Breast epithelium (tissue), 4 donors: ENCODE measurements around the gene CYFIP1. TPM values are rescaled to one million over a fixed set of nuclear protein-coding genes. Genes with fewer than 3 reads are reported as not detected.

Source experiments
- DNase-seq, 2 donors: peaks; one replicate each; pipeline ENCODE4 v3.0.0-alpha.2; 2019; ENCODE audit warnings: low spot score in 2 of 2
- H3K27ac ChIP-seq, 2 donors: fragments of 200-600 bp; sonication (generic) in 1 of 2; one replicate each; pipeline ENCODE4 v1.5.1; 2016 to 2019; ENCODE audit warnings: mild to moderate bottlenecking in 1 of 2
- H3K27me3 ChIP-seq, 2 donors: fragments of 200-600 bp; sonication (generic) in 1 of 2; one replicate each; pipeline versions ENCODE4 v1.5.1 to v1.6.0; 2017 to 2019; ENCODE audit warnings: control low read depth in 1 of 2, mild to moderate bottlenecking in 1 of 2
- H3K36me3 ChIP-seq: fragments of 200-600 bp; one replicate; pipeline ENCODE4 v1.5.1; 2019
- H3K4me1 ChIP-seq, 2 donors: fragments of 200-600 bp; sonication (generic); one replicate each; pipeline ENCODE4 v1.5.1; 2016 to 2019; ENCODE audit warnings: control low read depth in 1 of 2
- H3K4me3 ChIP-seq, 3 donors: fragments of 200-600 bp; sonication (generic); 1 replicate in 2 of 3; 2 replicates in 1 of 3; pipeline ENCODE4 v1.5.1; 2016 to 2019; ENCODE audit warnings: mild to moderate bottlenecking in 3 of 3, moderate library complexity in 2 of 3
- H3K9me3 ChIP-seq, 2 donors: fragments of 200-600 bp; sonication (generic) in 1 of 2; one replicate each; pipeline ENCODE4 v1.5.1; 2016 to 2019; ENCODE audit warnings: control low read depth in 1 of 2
- POLR2A ChIP-seq: fragments of 450-650 bp; IDR thresholded peaks from one replicate; pipeline ENCODE4 v1.6.1; 2016; ENCODE audit warnings: antibody characterized with exemption, mild to moderate bottlenecking, moderate library complexity
- POLR2AphosphoS5 ChIP-seq, 3 donors: sonication (generic); formaldehyde crosslinking; IDR thresholded peaks; one replicate each; pipeline ENCODE4 v1.6.1; 2017; ENCODE audit warnings: antibody characterized with exemption in 3 of 3
- intact Hi-C: fragments of 100-400 bp; cut with DNase I; formaldehyde crosslinking; loops from one replicate; pipeline ENCODE4 v1.15.1; 2023; ENCODE audit warnings: low total_unique reads
- total RNA-seq, 3 donors: library from RNA; depleted of rRNA; stranded (reverse); fragments of >200 nt; gene quantifications; one replicate each; pipeline ENCODE4 v1.1.0, GENCODE V29; 2016
- TF ChIP-seq, protein P1 (sequence below), 3 donors: fragments of 450-650 bp; IDR thresholded peaks; one replicate each; pipeline ENCODE4 v1.5.1; 2016 to 2017; ENCODE audit warnings: antibody characterized with exemption in 3 of 3, mild to moderate bottlenecking in 3 of 3, moderate library complexity in 3 of 3

The CYFIP1 gene
- total RNA-seq, 3 donors from 2014 or later: 97.9 to 128 (median 124) TPM

- peaks cover 2% of the 10 kb centered on the region for H3K36me3 ChIP-seq
- H3K27me3 ChIP-seq: no peaks in the 10 kb centered on the region
- TF ChIP-seq POLR2AphosphoS5 (IDR thresholded peaks at IDR 0.05): no peak
- TF ChIP-seq, protein P1, sequence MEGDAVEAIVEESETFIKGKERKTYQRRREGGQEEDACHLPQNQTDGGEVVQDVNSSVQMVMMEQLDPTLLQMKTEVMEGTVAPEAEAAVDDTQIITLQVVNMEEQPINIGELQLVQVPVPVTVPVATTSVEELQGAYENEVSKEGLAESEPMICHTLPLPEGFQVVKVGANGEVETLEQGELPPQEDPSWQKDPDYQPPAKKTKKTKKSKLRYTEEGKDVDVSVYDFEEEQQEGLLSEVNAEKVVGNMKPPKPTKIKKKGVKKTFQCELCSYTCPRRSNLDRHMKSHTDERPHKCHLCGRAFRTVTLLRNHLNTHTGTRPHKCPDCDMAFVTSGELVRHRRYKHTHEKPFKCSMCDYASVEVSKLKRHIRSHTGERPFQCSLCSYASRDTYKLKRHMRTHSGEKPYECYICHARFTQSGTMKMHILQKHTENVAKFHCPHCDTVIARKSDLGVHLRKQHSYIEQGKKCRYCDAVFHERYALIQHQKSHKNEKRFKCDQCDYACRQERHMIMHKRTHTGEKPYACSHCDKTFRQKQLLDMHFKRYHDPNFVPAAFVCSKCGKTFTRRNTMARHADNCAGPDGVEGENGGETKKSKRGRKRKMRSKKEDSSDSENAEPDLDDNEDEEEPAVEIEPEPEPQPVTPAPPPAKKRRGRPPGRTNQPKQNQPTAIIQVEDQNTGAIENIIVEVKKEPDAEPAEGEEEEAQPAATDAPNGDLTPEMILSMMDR (IDR thresholded peaks at IDR 0.05): no peak
- no peak for TF ChIP-seq POLR2A
- intact Hi-C loops: no loop called here
- no peak overlapping the region for H3K27ac ChIP-seq
- no peak for DNase-seq
- no peaks in the 10 kb centered on the region for H3K4me1 ChIP-seq
- H3K4me3 ChIP-seq: no peak overlapping the region
- no peaks in the 10 kb centered on the region for H3K9me3 ChIP-seq
These were observed 103.1 kb downstream of the CYFIP1 start for GRCh38 chr15:22877117-22877516.

DNA sequence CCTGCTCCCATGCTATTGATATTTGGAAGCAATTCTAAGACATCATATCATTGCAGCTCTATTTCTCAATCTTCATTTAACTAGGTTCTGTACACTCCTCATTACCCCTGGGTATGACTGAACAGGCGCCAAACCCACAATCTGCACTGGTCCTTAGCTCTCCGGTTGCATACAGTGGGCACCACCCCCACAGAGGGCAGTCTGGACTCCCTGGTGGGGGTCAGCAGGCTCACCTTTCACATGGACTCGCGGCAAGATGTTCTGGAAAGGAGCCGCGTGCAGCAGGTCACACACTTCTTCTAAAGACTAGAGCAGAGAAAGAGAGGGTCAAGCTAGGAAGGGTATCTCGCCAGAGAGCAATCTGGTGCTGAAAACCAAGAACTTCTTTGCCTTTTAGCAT, 105.2 kb downstream of the CYFIP1 start:
- Histone ChIP-seq H3K27me3 (no peaks in the 10 kb centered on the region), H3K4me1 (no peaks in the 10 kb centered on the region), H3K4me3 (no peak overlapping the region), H3K36me3 (peaks cover 5% of the 10 kb centered on the region), H3K27ac (no peak overlapping the region), H3K9me3 (no peaks in the 10 kb centered on the region)
- intact Hi-C loops: no loop called here
- no peak for DNase-seq
- no peak for TF ChIP-seq POLR2AphosphoS5 (IDR thresholded peaks at IDR 0.05)
- TF ChIP-seq POLR2A: no peak
- TF ChIP-seq, protein P1 (IDR thresholded peaks at IDR 0.05): no peak

- Histone ChIP-seq H3K36me3 (peaks cover 5% of the 10 kb centered on the region), H3K4me1 (no peaks in the 10 kb centered on the region), H3K9me3 (no peaks in the 10 kb centered on the region), H3K27ac (no peak overlapping the region), H3K4me3 (no peak overlapping the region), H3K27me3 (no peaks in the 10 kb centered on the region)
- no peak for DNase-seq
- intact Hi-C loops: no loop called here
- TF ChIP-seq, protein P1 (IDR thresholded peaks at IDR 0.05): no peak
- TF ChIP-seq POLR2A (no peak), POLR2AphosphoS5 (IDR thresholded peaks at IDR 0.05) (no peak)
These were observed 105.9 kb downstream of the CYFIP1 start for GRCh38 chr15:22874256-22874655.

DNA sequence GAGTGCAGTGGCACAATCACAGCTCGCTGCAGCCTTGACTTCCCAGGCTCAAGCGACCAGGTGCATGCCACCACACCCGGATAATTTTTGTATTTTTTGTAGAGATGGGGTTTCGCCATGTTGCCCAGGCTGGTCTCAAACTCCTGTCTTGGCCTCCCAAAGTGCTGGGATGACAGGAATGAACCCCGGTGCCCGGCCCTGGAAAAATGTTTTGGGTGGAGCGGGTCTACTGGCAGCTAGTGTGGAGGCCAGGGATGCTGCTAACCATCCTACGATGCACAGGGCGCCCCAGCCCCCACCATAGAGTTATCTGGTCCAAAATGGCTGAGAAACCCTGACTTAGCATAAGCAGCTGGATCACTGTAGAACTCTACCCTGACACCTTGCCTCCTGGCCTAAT, 106.3 kb downstream of the CYFIP1 start:
- no peak overlapping the region for H3K4me3 ChIP-seq
- TF ChIP-seq, protein P1 (IDR thresholded peaks at IDR 0.05): no peak
- TF ChIP-seq POLR2A (no peak), POLR2AphosphoS5 (IDR thresholded peaks at IDR 0.05) (no peak)
- intact Hi-C loops: no loop called here
- H3K9me3 ChIP-seq: no peaks in the 10 kb centered on the region
- peaks cover 5% of the 10 kb centered on the region for H3K36me3 ChIP-seq
- no peaks in the 10 kb centered on the region for H3K27me3 ChIP-seq
- DNase-seq: no peak
- no peaks in the 10 kb centered on the region for H3K4me1 ChIP-seq
- H3K27ac ChIP-seq: no peak overlapping the region

- no peaks in the 10 kb centered on the region for H3K27me3 ChIP-seq
- H3K9me3 ChIP-seq: no peaks in the 10 kb centered on the region
- TF ChIP-seq POLR2AphosphoS5 (IDR thresholded peaks at IDR 0.05) (no peak), POLR2A (no peak)
- TF ChIP-seq, protein P1 (IDR thresholded peaks at IDR 0.05): no peak
- DNase-seq: no peak
- H3K36me3 ChIP-seq: peaks cover 5% of the 10 kb centered on the region
- H3K27ac ChIP-seq: no peak overlapping the region
- no peaks in the 10 kb centered on the region for H3K4me1 ChIP-seq
- H3K4me3 ChIP-seq: no peak overlapping the region
- intact Hi-C loops: no loop called here
These were observed 107.0 kb downstream of the CYFIP1 start for GRCh38 chr15:22872936-22873701.
